DND-41 (cell line): ENCODE measurements around the gene HOOK1.

Experiments used
- ATAC-seq: fragments of 200-7000 bp; cut with Tn5 transposase; 3 replicates; pipeline ENCODE4 v1.9.1; 2021; ENCODE audit warnings: low read depth; ENCODE audit not compliant: insufficient read depth
- DNase-seq: peaks from one replicate; pipeline ENCODE4 v3.0.0-alpha.2; 2020
- H2AFZ ChIP-seq: 2 replicates; pipeline ENCODE4 v1.6.0; 2012; ENCODE audit warnings: low read depth, low read length
- H3K27ac ChIP-seq: 2 replicates; pipeline ENCODE4 v1.5.1; 2012; ENCODE audit warnings: low read length, inconsistent platforms
- H3K27me3 ChIP-seq: fragments of 200-600 bp; sonication (generic); 2 replicates; pipeline ENCODE4 v1.6.0; 2012; ENCODE audit warnings: low read length, mild to moderate bottlenecking, inconsistent platforms; ENCODE audit not compliant: insufficient read depth, poor library complexity
- H3K36me3 ChIP-seq: 2 replicates; pipeline ENCODE4 v1.5.1; 2012; ENCODE audit warnings: low read length, inconsistent platforms; ENCODE audit not compliant: insufficient read depth
- H3K4me1 ChIP-seq: 2 replicates; pipeline ENCODE4 v1.5.1; 2012; ENCODE audit warnings: mild to moderate bottlenecking, low read length; ENCODE audit not compliant: insufficient read depth
- H3K4me2 ChIP-seq: 2 replicates; pipeline ENCODE4 v1.6.0; 2012; ENCODE audit warnings: mild to moderate bottlenecking, moderate library complexity, low read length, inconsistent platforms; ENCODE audit not compliant: insufficient read depth
- H3K4me3 ChIP-seq, 2 experiments: fragments of 200-600 bp in 1 of 2; shearing (Covaris generic) in 1 of 2; 2 replicates each; pipeline ENCODE4 v1.5.1; 2012 to 2016; ENCODE audit warnings: inconsistent platforms in 2 of 2, low read length in 2 of 2, mild to moderate bottlenecking in 2 of 2, low read depth in 1 of 2, moderate library complexity in 1 of 2
- H3K79me2 ChIP-seq: 2 replicates; pipeline ENCODE4 v1.6.0; 2012; ENCODE audit warnings: low read length, inconsistent platforms; ENCODE audit not compliant: insufficient read depth
- H3K9ac ChIP-seq: 2 replicates; pipeline ENCODE4 v1.6.0; 2012; ENCODE audit warnings: low read depth, mild to moderate bottlenecking, inconsistent platforms, low read length, moderate library complexity
- H3K9me3 ChIP-seq: 2 replicates; pipeline ENCODE4 v1.5.1; 2012; ENCODE audit warnings: low read length, moderate library complexity, mild to moderate bottlenecking, inconsistent platforms; ENCODE audit not compliant: insufficient read depth, severe bottlenecking
- H4K20me1 ChIP-seq: 2 replicates; pipeline ENCODE4 v1.6.0; 2012; ENCODE audit warnings: low read length; ENCODE audit not compliant: insufficient read depth
- EZH2 ChIP-seq: IDR thresholded peaks from 3 replicates; pipeline ENCODE4 v1.6.1; 2012; ENCODE audit warnings: borderline replicate concordance, low read depth, mild to moderate bottlenecking, moderate library complexity, low read length, inconsistent platforms; ENCODE audit not compliant: severe bottlenecking
- TF ChIP-seq, protein P1 (sequence below): IDR thresholded peaks from 2 replicates; pipeline ENCODE4 v1.5.1; 2012; ENCODE audit warnings: borderline replicate concordance, low read length, moderate library complexity, mild to moderate bottlenecking; ENCODE audit not compliant: poor library complexity, severe bottlenecking; ENCODE audit errors: extremely low read depth

Gene HOOK1

DNA sequence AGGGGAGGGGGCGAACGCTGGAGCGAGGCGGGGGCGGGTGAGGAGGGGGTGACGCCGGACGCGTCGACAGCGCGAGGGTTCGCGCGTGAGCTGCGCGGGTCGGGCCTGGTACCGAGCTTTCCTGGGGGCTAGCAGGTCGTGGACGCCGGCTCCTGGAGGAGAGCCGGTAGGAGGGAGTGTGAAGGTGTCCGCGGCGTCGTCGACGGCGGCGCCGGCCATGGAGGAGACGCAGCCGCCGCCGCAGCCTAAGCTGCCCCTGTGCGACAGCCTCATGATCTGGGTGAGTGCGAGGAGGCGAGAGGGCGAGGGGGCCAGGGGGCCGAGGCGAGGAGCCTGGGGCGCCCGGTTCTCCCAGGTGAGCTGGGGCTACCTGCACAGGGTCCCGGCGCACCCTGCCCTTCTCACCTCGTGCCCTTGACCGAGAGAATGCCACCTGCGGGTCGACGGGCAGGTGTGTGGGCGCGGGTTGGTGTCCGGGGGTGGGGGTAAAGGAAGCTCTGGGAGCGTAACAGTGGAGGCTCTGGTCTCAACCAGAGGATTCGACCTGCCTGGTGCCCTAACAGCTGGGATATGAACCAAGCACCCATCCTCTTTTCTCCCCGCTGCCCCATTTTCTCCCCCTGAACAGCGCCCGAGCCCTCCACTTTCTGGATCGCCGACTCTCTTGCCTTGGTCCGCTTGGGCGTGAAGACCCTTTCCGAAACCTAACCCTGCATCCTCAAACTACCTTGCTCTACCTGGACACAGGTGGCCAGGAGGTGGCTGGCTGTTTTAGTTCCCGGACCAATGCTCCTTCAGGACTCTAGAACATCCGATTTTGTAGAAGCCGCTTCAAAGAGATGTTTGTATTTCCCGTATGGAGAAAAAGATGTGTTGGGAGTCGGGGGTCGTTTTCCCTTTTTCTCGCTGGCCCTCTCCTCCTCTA is at the start of gene HOOK1:
Gene HOOK1 (plus strand): TSS at position 49 of the 925 bp plus-strand sequence. CDS start 169 bp downstream, at position 218.
- Histone ChIP-seq H3K27ac (no peak within 1 kb of the TSS), H2AFZ (no peak within 1 kb of the TSS), H4K20me1 (no peaks in the 10 kb centered on the region), H3K4me2 (no peak within 1 kb of the TSS), H3K9ac (no peak within 1 kb of the TSS), H3K9me3 (no peaks in the 10 kb centered on the region), H3K79me2 (no peaks in the 10 kb centered on the region), H3K27me3 (peaks cover 3% of the 10 kb centered on the region), H3K36me3 (no peaks in the 10 kb centered on the region), H3K4me1 (no peaks in the 10 kb centered on the region), H3K4me3 (no peak within 1 kb of the TSS)
- DNase-seq (no peak), ATAC-seq (no peak)
- no peak for TF ChIP-seq EZH2
- TF ChIP-seq, protein P1, sequence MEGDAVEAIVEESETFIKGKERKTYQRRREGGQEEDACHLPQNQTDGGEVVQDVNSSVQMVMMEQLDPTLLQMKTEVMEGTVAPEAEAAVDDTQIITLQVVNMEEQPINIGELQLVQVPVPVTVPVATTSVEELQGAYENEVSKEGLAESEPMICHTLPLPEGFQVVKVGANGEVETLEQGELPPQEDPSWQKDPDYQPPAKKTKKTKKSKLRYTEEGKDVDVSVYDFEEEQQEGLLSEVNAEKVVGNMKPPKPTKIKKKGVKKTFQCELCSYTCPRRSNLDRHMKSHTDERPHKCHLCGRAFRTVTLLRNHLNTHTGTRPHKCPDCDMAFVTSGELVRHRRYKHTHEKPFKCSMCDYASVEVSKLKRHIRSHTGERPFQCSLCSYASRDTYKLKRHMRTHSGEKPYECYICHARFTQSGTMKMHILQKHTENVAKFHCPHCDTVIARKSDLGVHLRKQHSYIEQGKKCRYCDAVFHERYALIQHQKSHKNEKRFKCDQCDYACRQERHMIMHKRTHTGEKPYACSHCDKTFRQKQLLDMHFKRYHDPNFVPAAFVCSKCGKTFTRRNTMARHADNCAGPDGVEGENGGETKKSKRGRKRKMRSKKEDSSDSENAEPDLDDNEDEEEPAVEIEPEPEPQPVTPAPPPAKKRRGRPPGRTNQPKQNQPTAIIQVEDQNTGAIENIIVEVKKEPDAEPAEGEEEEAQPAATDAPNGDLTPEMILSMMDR, result no peak

DNA sequence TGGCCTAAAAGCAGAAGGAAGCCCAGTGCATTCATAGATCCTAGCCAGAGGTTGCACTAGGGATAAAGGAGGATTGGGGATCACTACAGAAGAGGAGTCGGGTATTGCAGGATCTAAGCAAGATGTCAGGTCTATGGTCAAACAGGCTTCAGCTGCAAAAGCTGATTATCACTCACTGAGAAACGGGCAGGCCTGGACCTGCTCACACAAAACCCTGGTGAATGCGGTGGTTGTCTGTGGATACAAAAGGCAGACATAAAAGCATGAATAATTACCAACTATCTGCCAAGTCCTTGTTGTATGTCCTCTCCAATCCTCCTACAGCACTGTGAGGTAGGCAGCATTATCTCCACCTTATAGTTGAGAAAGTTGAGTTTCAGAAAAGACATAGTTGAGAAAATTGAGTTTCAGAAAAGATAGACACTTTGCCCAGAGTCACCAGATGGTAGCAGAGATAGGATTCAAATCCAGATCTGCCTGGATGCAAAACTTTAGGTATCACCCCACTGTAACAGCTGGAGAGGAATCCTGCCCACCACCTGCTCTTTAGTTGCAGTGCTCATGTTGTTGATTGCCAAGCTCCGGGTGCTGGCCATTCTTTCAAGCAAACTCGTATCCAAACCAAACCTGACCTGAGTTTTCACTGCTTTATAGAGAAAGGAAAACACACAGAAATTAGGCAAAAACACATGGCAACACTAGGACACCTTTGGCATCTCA is 49.6 kb upstream of the HOOK1 start:
- Histone ChIP-seq H2AFZ (no peak overlapping the region), H3K4me3 (no peak overlapping the region), H3K9ac (no peak overlapping the region), H3K27ac (no peak overlapping the region), H3K36me3 (no peaks in the 10 kb centered on the region), H3K4me2 (no peak overlapping the region), H3K4me1 (no peaks in the 10 kb centered on the region), H3K9me3 (no peaks in the 10 kb centered on the region), H4K20me1 (no peaks in the 10 kb centered on the region), H3K79me2 (no peaks in the 10 kb centered on the region), H3K27me3 (no peaks in the 10 kb centered on the region)
- TF ChIP-seq, protein P1, result no peak
- TF ChIP-seq EZH2, result no peak
- ATAC-seq (no peak), DNase-seq (no peak)

DNA sequence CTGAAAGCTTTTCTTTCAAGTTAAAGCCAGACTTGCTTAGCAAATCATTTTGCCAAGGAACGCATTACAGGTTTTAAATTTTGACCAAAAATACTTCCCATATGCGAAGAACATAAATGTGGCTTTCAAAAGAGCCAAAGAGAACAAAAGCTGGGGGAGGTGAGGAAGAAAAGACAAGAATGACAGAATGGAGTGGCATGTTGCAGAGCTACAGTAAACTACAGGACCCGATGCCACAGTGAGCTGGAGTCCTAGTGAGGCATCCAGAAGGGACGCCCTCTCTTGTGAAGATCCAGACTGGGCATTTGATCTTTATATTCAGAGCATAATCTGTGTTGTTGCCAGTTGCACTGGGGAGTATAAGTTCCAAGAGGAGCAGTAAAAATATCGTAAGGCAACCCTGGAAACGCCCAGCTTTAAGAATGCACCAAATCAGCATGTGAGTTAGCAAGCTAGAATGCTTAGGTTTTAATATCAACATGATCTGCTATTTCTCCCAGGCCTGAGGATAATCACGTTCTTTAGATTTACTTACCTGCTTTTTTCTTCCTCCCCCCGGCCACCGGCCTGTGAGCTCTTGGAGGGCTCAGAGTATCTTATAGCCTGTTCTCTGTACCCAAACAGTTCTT is 48.4 kb upstream of the HOOK1 start:
- H3K4me1 ChIP-seq, result no peaks in the 10 kb centered on the region
- ATAC-seq (no peak), DNase-seq (no peak)
- H3K9me3 ChIP-seq, result no peaks in the 10 kb centered on the region
- H4K20me1 ChIP-seq, result no peaks in the 10 kb centered on the region
- TF ChIP-seq, protein P1, result no peak
- no peaks in the 10 kb centered on the region for H3K27me3 ChIP-seq
- H3K36me3 ChIP-seq, result no peaks in the 10 kb centered on the region
- no peaks in the 10 kb centered on the region for H3K79me2 ChIP-seq
- H3K9ac ChIP-seq, result no peak overlapping the region
- no peak overlapping the region for H2AFZ ChIP-seq
- no peak overlapping the region for H3K4me2 ChIP-seq
- no peak overlapping the region for H3K4me3 ChIP-seq
- no peak overlapping the region for H3K27ac ChIP-seq
